ENCODE results near the gene ERC2. TPM values are rescaled to one million over a fixed set of nuclear protein-coding genes. Genes with fewer than 3 reads are reported as not detected.

The ERC2 gene
- total and polyA plus RNA-seq, 12 donors = 0.22 to 4.2 (median 1.7) TPM

- no peak for TF ChIP-seq CTCF (IDR thresholded peaks at IDR 0.05)
- DNase-seq = no peak
- Histone ChIP-seq H3K4me3 (no peak overlapping the region), H3K9me3 (peaks cover 0 to 26% (median 5%) of the 10 kb centered on the region in 11 donors), H3K36me3 (no peaks in the 10 kb centered on the region), H3K27ac (no peak overlapping the region), H3K27me3 (no peaks in the 10 kb centered on the region), H3K4me1 (no peaks in the 10 kb centered on the region)
- no peak for ATAC-seq
- intact Hi-C loops (cut with DNase I) = no loop called here
- 84 to 90% methylated on average over 3 of the region's 3 CpGs for WGBS, 2 donors
Measured at GRCh38 chr3:56375654-56376053, 92.6 kb downstream of the ERC2 start.

GRCh38 chr3:56373386-56373785 lies 94.9 kb downstream of the ERC2 start:
- H3K4me3 ChIP-seq = no peak overlapping the region
- no peak for TF ChIP-seq CTCF (IDR thresholded peaks at IDR 0.05)
- no peaks in the 10 kb centered on the region for H3K27me3 ChIP-seq
- peaks cover 0 to 26% (median 5%) of the 10 kb centered on the region in 11 donors for H3K9me3 ChIP-seq
- WGBS, 2 donors = 66 to 69% methylated on average over 1 of the region's 1 CpG
- H3K27ac ChIP-seq = no peak overlapping the region
- ATAC-seq (no peak), DNase-seq (no peak)
- no peaks in the 10 kb centered on the region for H3K4me1 ChIP-seq
- no peaks in the 10 kb centered on the region for H3K36me3 ChIP-seq
- intact Hi-C loops (cut with DNase I) = no loop called here

- Histone ChIP-seq H3K27ac (no peak overlapping the region), H3K27me3 (no peaks in the 10 kb centered on the region), H3K4me3 (no peak overlapping the region), H3K4me1 (no peaks in the 10 kb centered on the region), H3K9me3 (peaks cover 0 to 13% (median 5%) of the 10 kb centered on the region in 11 donors), H3K36me3 (no peaks in the 10 kb centered on the region)
- 67 to 75% methylated on average over 3 of the region's 3 CpGs for WGBS, 2 donors
- TF ChIP-seq CTCF (IDR thresholded peaks at IDR 0.05) = no peak
- intact Hi-C loops (cut with DNase I) = no loop called here
- DNase-seq (no peak), ATAC-seq (no peak)
Measured at GRCh38 chr3:56370991-56371775, 97.1 kb downstream of the ERC2 start.

- H3K27ac ChIP-seq = no peak overlapping the region
- H3K9me3 ChIP-seq = no peaks in the 10 kb centered on the region
- 88 to 99% methylated on average over 3 of the region's 3 CpGs for WGBS, 2 donors
- H3K4me1 ChIP-seq = no peaks in the 10 kb centered on the region
- intact Hi-C loops (cut with DNase I) = no loop called here
- no peak for TF ChIP-seq CTCF (IDR thresholded peaks at IDR 0.05)
- no peaks in the 10 kb centered on the region for H3K36me3 ChIP-seq
- H3K4me3 ChIP-seq = no peak overlapping the region
- no peak for ATAC-seq
- no peak for DNase-seq
- H3K27me3 ChIP-seq = no peaks in the 10 kb centered on the region
Measured at GRCh38 chr3:56369914-56370313, 98.4 kb downstream of the ERC2 start.

All from heart right ventricle (tissue), 16 donors.